Mesenchymal stem cell (in vitro differentiated cells and primary cell): ENCODE measurements around the gene AMZ1.
"Not testable (repeated sequence)": the region's sequence is repeated elsewhere in the genome, so short reads cannot be mapped to it uniquely, and the experiment has no call there.

Experiments used
- DNase-seq: peaks from one replicate; pipeline ENCODE4 v3.0.0-alpha.2; 2013
- H2AFZ ChIP-seq: one replicate; pipeline ENCODE4 v1.6.1; 2013; ENCODE audit warnings: low read depth, mild to moderate bottlenecking, control low read depth, inconsistent platforms, low read length, moderate library complexity
- H2AK5ac ChIP-seq: 2 replicates; pipeline ENCODE4 v1.6.1; 2013; ENCODE audit warnings: low read length, moderate library complexity, mild to moderate bottlenecking, inconsistent platforms; ENCODE audit not compliant: severe bottlenecking
- H2BK120ac ChIP-seq: one replicate; pipeline ENCODE4 v1.6.1; 2013; ENCODE audit warnings: low read depth, mild to moderate bottlenecking, inconsistent platforms, low read length, moderate library complexity
- H2BK12ac ChIP-seq, 2 experiments: one replicate each; pipeline ENCODE4 v1.6.1; 2013; ENCODE audit warnings: inconsistent platforms in 2 of 2, low read length in 2 of 2, mild to moderate bottlenecking in 2 of 2, moderate library complexity in 2 of 2, control low read depth in 1 of 2
- H2BK15ac ChIP-seq: one replicate; pipeline ENCODE4 v1.6.1; 2013; ENCODE audit warnings: mild to moderate bottlenecking, low read depth, inconsistent platforms; ENCODE audit not compliant: poor library complexity, severe bottlenecking
- H2BK5ac ChIP-seq: 2 replicates; pipeline ENCODE4 v1.6.1; 2013; ENCODE audit warnings: low read depth, mild to moderate bottlenecking, low read length, control low read depth, inconsistent platforms; ENCODE audit not compliant: poor library complexity, severe bottlenecking
- H3K14ac ChIP-seq, 2 experiments: one replicate each; pipeline ENCODE4 v1.6.1; 2013; ENCODE audit warnings: inconsistent platforms in 2 of 2, low read length in 2 of 2, control low read depth in 1 of 2, mild to moderate bottlenecking in 1 of 2, moderate library complexity in 1 of 2
- H3K18ac ChIP-seq, 2 experiments: one replicate each; pipeline ENCODE4 v1.6.1; 2013; ENCODE audit warnings: inconsistent platforms in 2 of 2, low read length in 2 of 2, control low read depth in 1 of 2, low read depth in 1 of 2, mild to moderate bottlenecking in 1 of 2
- H3K23ac ChIP-seq, 2 experiments: one replicate each; pipeline ENCODE4 v1.6.1; 2013; ENCODE audit warnings: inconsistent platforms in 2 of 2, low read length in 2 of 2, mild to moderate bottlenecking in 2 of 2, moderate library complexity in 2 of 2, control low read depth in 1 of 2
- H3K27ac ChIP-seq: 2 replicates; pipeline ENCODE4 v1.5.1; 2013; ENCODE audit warnings: mild to moderate bottlenecking, moderate library complexity, low read length, control low read depth, inconsistent platforms; ENCODE audit not compliant: poor library complexity, severe bottlenecking
- H3K27me3 ChIP-seq, 2 experiments: 2 replicates each; pipeline versions ENCODE4 v1.6.1 to v1.7.0; 2013; ENCODE audit warnings: low read length in 2 of 2, mild to moderate bottlenecking in 2 of 2, moderate library complexity in 2 of 2, control low read depth in 1 of 2, inconsistent platforms in 1 of 2; ENCODE audit not compliant: control insufficient read depth in 1 of 2, insufficient read depth in 1 of 2
- H3K36me3 ChIP-seq, 2 experiments: 2 replicates each; pipeline versions ENCODE4 v1.6.1 to v1.7.0; 2013; ENCODE audit warnings: low read length in 2 of 2, control low read depth in 1 of 2, inconsistent platforms in 1 of 2, low read depth in 1 of 2, mild to moderate bottlenecking in 1 of 2; ENCODE audit not compliant: insufficient read depth in 2 of 2, control insufficient read depth in 1 of 2
- H3K4ac ChIP-seq, 2 experiments: one replicate each; pipeline ENCODE4 v1.6.1; 2013; ENCODE audit warnings: inconsistent platforms in 2 of 2, low read length in 2 of 2, mild to moderate bottlenecking in 2 of 2, moderate library complexity in 2 of 2, control low read depth in 1 of 2, low read depth in 1 of 2
- H3K4me1 ChIP-seq: 2 replicates; pipeline ENCODE4 v1.6.1; 2013; ENCODE audit warnings: low read depth, low read length, control low read depth; ENCODE audit not compliant: control insufficient read depth, insufficient read depth
- H3K4me2 ChIP-seq: 2 replicates; pipeline ENCODE4 v1.6.1; 2013; ENCODE audit warnings: low read length, mild to moderate bottlenecking, inconsistent platforms; ENCODE audit not compliant: poor library complexity, severe bottlenecking
- H3K4me3 ChIP-seq, 2 experiments: 2 replicates each; pipeline versions ENCODE4 v1.5.1 to v1.7.0; 2013; ENCODE audit warnings: low read length in 2 of 2, mild to moderate bottlenecking in 2 of 2, control low read depth in 1 of 2, low read depth in 1 of 2; ENCODE audit not compliant: insufficient read depth in 1 of 2
- H3K79me1 ChIP-seq: replicated peaks from 2 replicates; pipeline ENCODE4 v1.6.1; 2013; ENCODE audit warnings: mild to moderate bottlenecking, control low read depth, low read length, inconsistent platforms; ENCODE audit not compliant: poor library complexity, severe bottlenecking
- H3K9ac ChIP-seq: 2 replicates; pipeline ENCODE4 v1.7.0; 2013; ENCODE audit warnings: mild to moderate bottlenecking, low read length, moderate library complexity
- H3K9me3 ChIP-seq: 2 replicates; pipeline ENCODE4 v1.7.0; 2013; ENCODE audit warnings: mild to moderate bottlenecking, low read length; ENCODE audit not compliant: control insufficient read depth
- H4K8ac ChIP-seq: one replicate; pipeline ENCODE4 v1.6.1; 2013; ENCODE audit warnings: inconsistent platforms, mild to moderate bottlenecking, low read length, moderate library complexity
- H4K91ac ChIP-seq: one replicate; pipeline ENCODE4 v1.6.1; 2013; ENCODE audit warnings: mild to moderate bottlenecking, low read length, inconsistent platforms
- WGBS: methylation state at CpG from one replicate; pipeline ENCODE4 v1.1.7; 2013; ENCODE audit warnings: mixed read lengths; 5-methylcytosine and 5-hydroxymethylcytosine counted together

Gene AMZ1

DNA sequence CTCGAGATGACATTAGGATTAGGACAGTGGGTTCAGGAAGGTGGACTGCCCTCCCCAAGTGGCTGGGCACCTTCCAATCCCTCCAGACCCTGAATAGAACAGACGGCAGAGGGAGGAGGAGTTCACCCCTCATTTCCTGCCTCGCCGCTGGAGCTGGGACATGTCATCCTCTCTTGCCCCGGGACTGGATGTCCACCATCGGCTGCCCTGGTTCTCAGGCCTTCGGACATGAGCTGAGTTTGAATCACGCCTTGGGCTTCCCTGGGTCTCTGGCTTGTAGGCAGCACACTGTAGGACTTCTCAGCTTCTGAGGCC lies 6.1 kb downstream of the AMZ1 start:
- WGBS: 89% methylated on average over 8 of the region's 8 CpGs
- H3K4ac ChIP-seq, H3K14ac ChIP-seq, H2AK5ac ChIP-seq, H3K4me3 ChIP-seq, H3K18ac ChIP-seq, H2AFZ ChIP-seq, H3K79me1 ChIP-seq, H3K27ac ChIP-seq, DNase-seq, H3K9me3 ChIP-seq, H4K8ac ChIP-seq, H4K91ac ChIP-seq, H3K36me3 ChIP-seq, H2BK15ac ChIP-seq, H2BK120ac ChIP-seq, H2BK12ac ChIP-seq, H3K4me2 ChIP-seq, H3K9ac ChIP-seq, H3K23ac ChIP-seq, H2BK5ac ChIP-seq: not testable (repeated sequence)
- H3K4me1 ChIP-seq: peaks cover 19% of the 10 kb centered on the region
- H3K27me3 ChIP-seq: peaks cover 12 to 17% of the 10 kb centered on the region in 2 experiments

DNA sequence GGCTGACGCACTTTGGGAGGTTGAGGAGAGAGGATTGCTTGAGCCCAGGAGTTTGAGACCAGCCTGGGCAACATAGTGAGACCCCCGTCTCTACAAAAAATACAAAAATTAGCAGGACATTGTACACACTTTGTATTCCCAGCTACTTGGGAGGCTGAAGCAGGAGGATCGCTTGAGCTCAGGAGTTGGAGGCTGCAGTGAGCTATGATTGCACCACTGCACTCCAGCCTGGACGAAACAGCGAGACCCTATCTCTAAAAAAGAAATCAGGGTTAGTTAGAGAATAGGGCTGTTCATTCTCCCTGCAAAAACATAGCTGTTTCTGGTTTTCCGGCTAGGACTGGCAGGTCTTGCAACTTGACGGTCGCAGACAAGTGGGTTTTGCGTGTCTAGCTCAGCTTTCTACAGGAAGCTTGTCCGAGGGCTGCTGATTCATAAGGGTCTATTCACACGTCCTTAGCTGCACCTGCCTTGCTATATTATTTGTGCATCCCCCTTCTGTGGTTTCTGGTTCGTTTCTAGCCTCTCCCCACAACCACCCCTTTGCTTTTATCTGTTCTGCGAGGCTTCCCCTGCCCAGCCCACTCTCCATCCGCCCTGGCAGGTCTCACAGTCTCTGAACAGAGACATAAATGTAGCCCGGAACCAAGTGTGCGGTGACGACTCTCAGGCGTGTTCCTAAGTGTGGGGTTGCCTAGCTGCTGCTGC lies 10.7 kb downstream of the AMZ1 start:
- H3K9ac ChIP-seq: no peak overlapping the region
- 80% methylated on average over 16 of the region's 18 CpGs for WGBS
- no peak overlapping the region for H3K4me2 ChIP-seq

DNA sequence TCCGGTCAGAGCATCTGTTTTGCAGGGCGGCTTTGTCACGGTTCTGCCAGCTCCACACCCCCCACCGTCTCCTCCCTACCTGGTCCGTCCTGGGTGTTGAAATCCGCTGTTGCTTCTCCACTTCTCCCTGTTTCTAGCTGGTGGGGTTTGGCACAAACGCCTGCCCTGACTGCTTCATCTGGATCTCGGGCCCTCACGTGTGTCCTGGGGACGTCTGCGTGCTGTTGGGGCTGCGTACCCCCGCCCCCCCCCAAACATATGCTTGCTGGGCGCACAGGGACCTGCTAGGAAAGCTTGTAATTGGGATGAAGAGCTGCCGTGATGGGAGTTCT lies 11.3 kb downstream of the AMZ1 start:
- H3K4me1 ChIP-seq: no peaks in the 10 kb centered on the region
- H2AFZ ChIP-seq: no peak overlapping the region
- peaks cover 0 to 16% of the 10 kb centered on the region in 2 experiments for H3K36me3 ChIP-seq
- no peak overlapping the region for H2BK5ac ChIP-seq
- peaks cover 2% of the 10 kb centered on the region for H3K79me1 ChIP-seq
- H2BK12ac ChIP-seq: no peak overlapping the region
- H3K9ac ChIP-seq: no peak overlapping the region
- H3K18ac ChIP-seq: no peak overlapping the region
- H3K4me2 ChIP-seq: no peak overlapping the region
- H2AK5ac ChIP-seq: no peak overlapping the region
- no peak overlapping the region for H3K4ac ChIP-seq
- H3K14ac ChIP-seq: no peak overlapping the region
- H3K4me3 ChIP-seq: no peak overlapping the region
- H3K9me3 ChIP-seq: no peaks in the 10 kb centered on the region
- no peak overlapping the region for H3K27ac ChIP-seq
- H2BK15ac ChIP-seq: no peak overlapping the region
- no peak overlapping the region for H4K91ac ChIP-seq
- no peak overlapping the region for H2BK120ac ChIP-seq
- H3K27me3 ChIP-seq: peaks cover 10 to 21% of the 10 kb centered on the region in 2 experiments
- DNase-seq: no peak
- WGBS: 87% methylated on average over 15 of the region's 15 CpGs
- H4K8ac ChIP-seq: no peak overlapping the region
- no peak overlapping the region for H3K23ac ChIP-seq

More for the DNA sequence above, 10.7 kb downstream of the AMZ1 start:
- Histone ChIP-seq H3K23ac (no peak overlapping the region), H2BK120ac (no peak overlapping the region), H3K79me1 (peaks cover 2% of the 10 kb centered on the region), H3K9me3 (no peaks in the 10 kb centered on the region), H3K14ac (no peak overlapping the region), H2BK12ac (no peak overlapping the region), H3K4me3 (no peak overlapping the region), H3K27me3 (peaks cover 10 to 21% of the 10 kb centered on the region in 2 experiments), H2BK15ac (no peak overlapping the region), H2AK5ac (no peak overlapping the region), H2BK5ac (no peak overlapping the region), H3K4me1 (peaks cover 3% of the 10 kb centered on the region), H3K36me3 (peaks cover 0 to 16% of the 10 kb centered on the region in 2 experiments), H3K27ac (no peak overlapping the region), H4K8ac (no peak overlapping the region), H4K91ac (no peak overlapping the region), H3K18ac (no peak overlapping the region), H2AFZ (no peak overlapping the region), H3K4ac (no peak overlapping the region)
- DNase-seq: no peak

DNA sequence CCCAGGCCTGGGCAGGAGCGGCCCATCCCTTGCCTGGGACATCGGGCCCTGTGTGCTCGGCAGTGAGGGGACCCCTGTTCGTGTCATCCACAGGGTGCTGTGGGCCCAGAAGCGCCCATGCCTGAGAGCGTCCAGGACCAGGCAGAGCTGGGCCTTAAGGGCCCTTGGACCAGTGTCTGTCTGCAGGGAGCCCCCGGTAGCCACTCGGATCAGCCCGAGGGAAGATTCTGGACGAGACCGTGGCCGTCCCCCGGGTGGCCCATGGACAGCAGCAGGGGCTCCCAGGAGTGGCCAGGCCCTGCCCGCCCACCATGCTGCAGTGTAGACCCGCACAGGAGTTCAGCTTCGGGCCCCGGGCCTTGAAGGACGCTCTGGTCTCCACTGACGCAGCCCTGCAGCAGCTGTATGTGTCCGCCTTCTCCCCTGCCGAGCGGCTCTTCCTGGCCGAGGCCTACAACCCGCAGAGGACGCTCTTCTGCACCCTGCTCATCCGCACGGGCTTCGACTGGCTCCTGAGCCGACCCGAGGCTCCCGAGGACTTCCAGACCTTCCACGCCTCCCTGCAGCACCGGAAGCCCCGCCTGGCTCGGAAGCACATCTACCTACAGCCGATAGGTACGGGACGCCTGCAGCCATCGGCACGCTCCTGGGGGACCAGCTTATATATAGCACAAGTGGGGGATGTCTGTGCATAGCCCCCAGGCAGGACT lies 12.3 kb downstream of the AMZ1 start:
- no peak overlapping the region for H3K4ac ChIP-seq
- no peak overlapping the region for H3K4me3 ChIP-seq
- H3K27ac ChIP-seq: no peak overlapping the region
- no peak overlapping the region for H2BK5ac ChIP-seq
- H2AFZ ChIP-seq: no peak overlapping the region
- WGBS: 88% methylated on average over 40 of the region's 40 CpGs
- peaks cover 10 to 21% of the 10 kb centered on the region in 2 experiments for H3K27me3 ChIP-seq
- H2BK15ac ChIP-seq: no peak overlapping the region
- H3K36me3 ChIP-seq: peaks cover 0 to 12% of the 10 kb centered on the region in 2 experiments
- no peak overlapping the region for H3K4me2 ChIP-seq
- H3K14ac ChIP-seq: no peak overlapping the region
- DNase-seq: no peak
- no peak overlapping the region for H2BK12ac ChIP-seq
- H3K23ac ChIP-seq: no peak overlapping the region
- H3K18ac ChIP-seq: no peak overlapping the region
- H3K79me1 ChIP-seq: no peaks in the 10 kb centered on the region
- H3K9ac ChIP-seq: no peak overlapping the region
- H2BK120ac ChIP-seq: no peak overlapping the region
- H3K9me3 ChIP-seq: no peaks in the 10 kb centered on the region
- H4K91ac ChIP-seq: no peak overlapping the region
- H3K4me1 ChIP-seq: no peaks in the 10 kb centered on the region
- H4K8ac ChIP-seq: no peak overlapping the region
- no peak overlapping the region for H2AK5ac ChIP-seq
